Fibroblast of villous mesenchyme (primary cell): ENCODE data around the gene OLFM3. TPM values are rescaled to one million over a fixed set of nuclear protein-coding genes. Genes with fewer than 3 reads are reported as not detected.

Experiments
- DNase-seq: peaks from one replicate; pipeline ENCODE4 v3.0.0-alpha.2; 2010; ENCODE audit warnings: low read depth
- H3K4me3 ChIP-seq: 2 replicates; pipeline ENCODE4 v1.5.1; 2011; ENCODE audit warnings: low read depth, mild to moderate bottlenecking, low read length
- CTCF ChIP-seq: IDR thresholded peaks from 2 replicates; pipeline ENCODE4 v1.5.1; 2012; ENCODE audit warnings: low read depth, mild to moderate bottlenecking, low read length; ENCODE audit not compliant: insufficient read depth
- total RNA-seq: library from RNA; depleted of rRNA; stranded (reverse); fragments of >200 nt; gene quantifications from 2 replicates; pipeline ENCODE4 v1.2.3, GENCODE V29; 2012

The OLFM3 gene
- total RNA-seq, 1 donor = not detected

GRCh38 chr1:101911894-101912293, 84.8 kb downstream of the OLFM3 start:
- no peak overlapping the region for H3K4me3 ChIP-seq
- no peak for DNase-seq
- no peak for TF ChIP-seq CTCF

- DNase-seq = no peak
- no peak overlapping the region for H3K4me3 ChIP-seq
- no peak for TF ChIP-seq CTCF
Measured at GRCh38 chr1:101908980-101909379, 87.7 kb downstream of the OLFM3 start.

- no peak overlapping the region for H3K4me3 ChIP-seq
- TF ChIP-seq CTCF = no peak
- no peak for DNase-seq
Measured at GRCh38 chr1:101907264-101907663, 89.5 kb downstream of the OLFM3 start.

GRCh38 chr1:101905283-101905835, 91.4 kb downstream of the OLFM3 start:
- no peak overlapping the region for H3K4me3 ChIP-seq
- no peak for DNase-seq
- TF ChIP-seq CTCF = no peak

- DNase-seq = no peak
- no peak for TF ChIP-seq CTCF
- H3K4me3 ChIP-seq = no peak overlapping the region
Measured at GRCh38 chr1:101902199-101902598, 94.5 kb downstream of the OLFM3 start.

GRCh38 chr1:101898137-101898536, 98.6 kb downstream of the OLFM3 start:
- TF ChIP-seq CTCF = no peak
- no peak for DNase-seq
- H3K4me3 ChIP-seq = no peak overlapping the region

- DNase-seq = no peak
- H3K4me3 ChIP-seq = no peak overlapping the region
- no peak for TF ChIP-seq CTCF
Measured at GRCh38 chr1:101884621-101885020, 112.1 kb downstream of the OLFM3 start.
